Heart right ventricle (tissue), 16 donors: ENCODE measurements around the gene FOXO3. TPM values are rescaled to one million over a fixed set of nuclear protein-coding genes. Genes with fewer than 3 reads are reported as not detected.

ENCODE experiments used
- ATAC-seq, 8 donors: fragments of 200-7000 bp; cut with Tn5 transposase; one replicate each; pipeline ENCODE4 v1.9.1; 2020; ENCODE audit warnings: mild to moderate bottlenecking in 8 of 8, moderate library complexity in 8 of 8, moderate number of reproducible peaks in 1 of 8
- DNase-seq, 2 donors: peaks; one replicate each; pipeline ENCODE4 v3.0.0-alpha.2; 2020
- H3K27ac ChIP-seq, 10 donors: fragments of 200-600 bp; sonication (generic) in 2 of 10; one replicate each; pipeline versions ENCODE4 v1.5.0 to v1.8.0; 2020 to 2022; ENCODE audit warnings: mild to moderate bottlenecking in 3 of 10
- H3K27me3 ChIP-seq, 7 donors: fragments of 200-600 bp; one replicate each; pipeline ENCODE4 v1.8.0; 2021 to 2022; ENCODE audit warnings: mild to moderate bottlenecking in 2 of 7
- H3K36me3 ChIP-seq, 9 donors: fragments of 200-600 bp; sonication (generic) in 1 of 9; one replicate each; pipeline versions ENCODE4 v1.5.0 to v1.8.0; 2020 to 2022; ENCODE audit warnings: mild to moderate bottlenecking in 2 of 9
- H3K4me1 ChIP-seq, 9 donors: fragments of 200-600 bp; sonication (generic) in 1 of 9; one replicate each; pipeline versions ENCODE4 v1.5.0 to v1.8.0; 2020 to 2022; ENCODE audit warnings: mild to moderate bottlenecking in 4 of 9
- H3K4me3 ChIP-seq, 10 donors: fragments of 200-600 bp; sonication (generic) in 2 of 10; one replicate each; pipeline versions ENCODE4 v1.5.0 to v1.8.0; 2020 to 2022; ENCODE audit warnings: mild to moderate bottlenecking in 7 of 10, moderate library complexity in 2 of 10
- H3K9me3 ChIP-seq, 11 donors: fragments of 200-600 bp in 10 of 11; sonication (generic) in 2 of 11; one replicate each; pipeline versions ENCODE4 v1.5.0 to v1.8.0; 2013 to 2022; ENCODE audit warnings: mild to moderate bottlenecking in 2 of 11, control low read depth in 1 of 11, moderate library complexity in 1 of 11
- WGBS, 2 donors: extraction: QIAGEN DNeasy Blood & Tissue Kit; methylation state at CpG; one replicate each; pipeline ENCODE4 v1.1.7; 2013; ENCODE audit warnings: inconsistent platforms in 1 of 2; 5-methylcytosine and 5-hydroxymethylcytosine counted together
- intact Hi-C, 10 donors: fragments of 100-400 bp; cut with DNase I; formaldehyde crosslinking; loops; one replicate each; pipeline versions ENCODE4 v1.11.1 to v1.14.2; 2022
- polyA plus RNA-seq, 2 donors: library from polyadenylated mRNA; stranded (reverse); fragments of 200-250 nt; gene quantifications; one replicate each; pipeline ENCODE4 v1.2.3, GENCODE V29; 2013
- total RNA-seq, 10 donors: library from RNA; stranded (reverse); fragmentation: NEBNext Ultra II Directional in 3 of 10; extraction: Animal tissue kit (Norgen Biotek cat#: 25700) in 3 of 10; gene quantifications; one replicate each; pipeline versions ENCODE4 v1.2.1 to v1.2.4, GENCODE V29; 2021 to 2023
- TF ChIP-seq, protein P1 (sequence below), 9 donors: fragments of 200-600 bp; sonication (generic) in 2 of 9; IDR thresholded peaks; one replicate each; pipeline versions ENCODE4 v1.5.0 to v1.8.0; 2021 to 2022; ENCODE audit warnings: antibody characterized with exemption in 9 of 9, mild to moderate bottlenecking in 5 of 9, moderate library complexity in 1 of 9
- donor health status: Arrhythmogenic right ventricular cardiomyopathy.
- donor health status: ischemic (EF 13 %, LVEDD 7.1; RV severe dilation, severe dysfunction).
- donor health status: healthy with polysubstance abuse.
- donor health status: DM: no; HTN: yes; CAD: no.
- donor health status: DM: no; HTN: no; CAD: no.
- donor health status: ischemic (EF 25% LVEDD 6.9; RV normal size, moderate dysfunction).
- donor health status: ischemic (EF 25% LVEDD 5.7; RV mildly dilated, moderate dysfunction).
- donor health status: healthy.
- donor health status: DM: yes; HTN: yes; CAD: no.
- donor health status: Ischemic cardiomyopathy.
- donor health status: ischemic (EF 35%, LVEDD 5.7; RV mildly dilated, moderate dysfunction).
- donor health status: nonischemic (EF 11% LVEDD 7.7; RV severe dilation, severe dysfunction).
- donor health status: DM: yes; HTN: yes; CAD: no.
- donor health status: PGD.
- donor health status: ischemic (EF 29% LVEDD 5.4; RV normal size, mild dysfunction).
- donor health status: nonischemic (EF 23%, LVEDD 6.1; RV moderate dilation, normal function).

FOXO3 gene
- total and polyA plus RNA-seq, 12 donors, result 16.8 to 52.6 (median 37.0) TPM

DNA sequence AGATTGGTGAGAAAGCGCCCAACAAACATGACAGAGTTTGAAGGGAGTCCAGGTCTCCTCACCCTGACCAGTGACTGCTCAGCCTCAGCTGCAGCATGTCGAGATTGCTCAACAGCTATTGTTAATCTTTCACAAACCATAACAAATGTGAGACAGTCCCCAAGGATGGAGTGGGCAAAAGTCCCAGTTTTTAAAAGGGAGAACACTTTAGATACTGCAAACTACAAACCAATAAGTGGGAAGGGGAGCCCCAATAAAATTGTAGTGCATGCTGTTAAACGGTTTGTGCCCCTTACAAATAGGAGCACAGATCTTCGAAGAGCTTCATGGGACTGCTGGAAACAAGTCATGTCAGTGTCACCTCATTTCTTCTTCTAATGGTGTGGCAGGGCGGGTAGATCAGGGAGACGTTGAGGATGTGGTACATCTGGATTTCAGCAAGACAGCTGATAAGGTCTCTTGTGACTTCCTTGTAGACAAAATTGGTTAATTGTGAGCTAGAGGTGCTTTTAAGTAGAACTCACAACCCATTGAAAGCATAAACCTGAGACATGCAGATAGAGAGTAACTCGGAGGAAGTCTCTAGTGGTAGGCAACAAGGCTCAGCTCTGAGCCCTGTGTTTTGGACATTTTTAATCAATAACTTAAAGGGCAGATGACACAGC, 153.5 kb downstream of the FOXO3 start:
- Histone ChIP-seq H3K27me3 (no peaks in the 10 kb centered on the region), H3K9me3 (no peaks in the 10 kb centered on the region), H3K36me3 (no peaks in the 10 kb centered on the region), H3K27ac (peak overlapping the region in 3 of 10 donors; percentile 29 to 36 (median 33)), H3K4me1 (peaks cover 0 to 41% (median 19%) of the 10 kb centered on the region in 9 donors), H3K4me3 (no peak overlapping the region)
- TF ChIP-seq, protein P1, sequence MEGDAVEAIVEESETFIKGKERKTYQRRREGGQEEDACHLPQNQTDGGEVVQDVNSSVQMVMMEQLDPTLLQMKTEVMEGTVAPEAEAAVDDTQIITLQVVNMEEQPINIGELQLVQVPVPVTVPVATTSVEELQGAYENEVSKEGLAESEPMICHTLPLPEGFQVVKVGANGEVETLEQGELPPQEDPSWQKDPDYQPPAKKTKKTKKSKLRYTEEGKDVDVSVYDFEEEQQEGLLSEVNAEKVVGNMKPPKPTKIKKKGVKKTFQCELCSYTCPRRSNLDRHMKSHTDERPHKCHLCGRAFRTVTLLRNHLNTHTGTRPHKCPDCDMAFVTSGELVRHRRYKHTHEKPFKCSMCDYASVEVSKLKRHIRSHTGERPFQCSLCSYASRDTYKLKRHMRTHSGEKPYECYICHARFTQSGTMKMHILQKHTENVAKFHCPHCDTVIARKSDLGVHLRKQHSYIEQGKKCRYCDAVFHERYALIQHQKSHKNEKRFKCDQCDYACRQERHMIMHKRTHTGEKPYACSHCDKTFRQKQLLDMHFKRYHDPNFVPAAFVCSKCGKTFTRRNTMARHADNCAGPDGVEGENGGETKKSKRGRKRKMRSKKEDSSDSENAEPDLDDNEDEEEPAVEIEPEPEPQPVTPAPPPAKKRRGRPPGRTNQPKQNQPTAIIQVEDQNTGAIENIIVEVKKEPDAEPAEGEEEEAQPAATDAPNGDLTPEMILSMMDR (IDR thresholded peaks at IDR 0.05), result no peak
- intact Hi-C loops, result loop anchor here in 1 of 10 donors (5.0 kb wide), 1 partner anchor 43 kb away; no protein-coding TSS in a partner anchor
- peak in 5 of 8 donors; percentile 46 to 80 (median 58) for ATAC-seq
- peak in 1 of 2 donors; percentile 43 for DNase-seq
- 53 to 63% methylated on average over 7 of the region's 7 CpGs for WGBS, 2 donors

DNA sequence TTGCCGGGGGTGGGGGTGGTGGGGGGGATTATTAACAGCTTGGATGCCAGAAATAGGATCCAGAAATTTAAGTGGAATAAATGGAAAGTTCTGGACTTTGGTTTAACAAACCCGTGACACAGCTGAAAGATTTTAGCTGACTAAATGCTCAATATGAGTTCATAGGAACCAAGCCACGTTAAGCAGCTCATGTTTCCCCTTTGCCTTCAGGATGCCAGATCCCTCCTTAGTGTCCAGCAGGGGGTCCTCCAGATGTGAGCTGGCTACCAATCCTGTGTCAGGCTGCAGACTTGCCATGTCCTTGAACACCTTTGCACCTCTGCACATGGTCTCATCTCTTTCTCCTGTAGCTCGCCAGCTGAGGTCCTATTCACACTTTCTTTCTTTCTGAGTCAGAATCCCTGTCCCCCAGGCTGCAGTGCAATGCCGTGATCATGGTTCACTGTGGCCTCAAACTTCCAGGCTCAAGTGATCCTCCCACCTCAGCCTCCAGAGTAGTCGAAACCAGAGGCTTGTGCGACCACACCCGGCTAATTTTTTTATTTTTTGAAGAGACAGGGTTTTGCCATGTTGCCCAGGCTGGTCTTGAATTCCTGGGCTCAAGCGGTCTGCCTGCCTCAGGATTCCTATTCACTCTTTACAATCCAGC, 154.2 kb downstream of the FOXO3 start:
- no peak for ATAC-seq
- 74 to 82% methylated on average over 9 of the region's 9 CpGs for WGBS, 2 donors
- H3K9me3 ChIP-seq, result no peaks in the 10 kb centered on the region
- H3K4me3 ChIP-seq, result no peak overlapping the region
- no peaks in the 10 kb centered on the region for H3K36me3 ChIP-seq
- no peaks in the 10 kb centered on the region for H3K27me3 ChIP-seq
- peak overlapping the region in 1 of 10 donors; percentile 36 for H3K27ac ChIP-seq
- TF ChIP-seq, protein P1 (IDR thresholded peaks at IDR 0.05), result no peak
- peaks cover 0 to 41% (median 19%) of the 10 kb centered on the region in 9 donors for H3K4me1 ChIP-seq
- intact Hi-C loops, result loop anchor here in 1 of 10 donors (5.0 kb wide), 1 partner anchor 42 kb away; no protein-coding TSS in a partner anchor
- DNase-seq, result no peak

DNA sequence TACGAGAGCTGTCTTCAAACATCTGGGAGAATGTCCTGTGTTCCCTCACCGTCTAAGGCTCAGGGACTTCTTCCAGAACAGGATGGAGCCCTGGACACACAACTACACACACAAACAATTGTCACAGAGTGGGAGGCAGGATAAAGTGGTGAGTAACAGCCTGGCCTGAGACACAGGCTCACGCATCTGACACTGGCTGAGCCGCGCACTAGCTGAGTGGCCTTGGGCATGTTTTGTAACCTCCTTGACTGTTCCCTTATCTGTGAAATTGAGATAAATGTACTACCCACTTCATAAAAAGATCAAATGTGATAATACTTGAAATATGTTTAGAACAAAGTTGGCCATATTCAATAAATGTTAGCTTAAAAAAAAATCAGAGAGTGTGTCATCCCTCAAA, 155.1 kb downstream of the FOXO3 start:
- no peak overlapping the region for H3K27ac ChIP-seq
- 86 to 91% methylated on average over 5 of the region's 5 CpGs for WGBS, 2 donors
- no peak for DNase-seq
- H3K27me3 ChIP-seq, result no peaks in the 10 kb centered on the region
- H3K4me3 ChIP-seq, result no peak overlapping the region
- ATAC-seq, result no peak
- no peaks in the 10 kb centered on the region for H3K9me3 ChIP-seq
- no peaks in the 10 kb centered on the region for H3K36me3 ChIP-seq
- TF ChIP-seq, protein P1 (IDR thresholded peaks at IDR 0.05), result no peak
- H3K4me1 ChIP-seq, result peaks cover 0 to 40% (median 22%) of the 10 kb centered on the region in 9 donors
- intact Hi-C loops, result no loop called here

DNA sequence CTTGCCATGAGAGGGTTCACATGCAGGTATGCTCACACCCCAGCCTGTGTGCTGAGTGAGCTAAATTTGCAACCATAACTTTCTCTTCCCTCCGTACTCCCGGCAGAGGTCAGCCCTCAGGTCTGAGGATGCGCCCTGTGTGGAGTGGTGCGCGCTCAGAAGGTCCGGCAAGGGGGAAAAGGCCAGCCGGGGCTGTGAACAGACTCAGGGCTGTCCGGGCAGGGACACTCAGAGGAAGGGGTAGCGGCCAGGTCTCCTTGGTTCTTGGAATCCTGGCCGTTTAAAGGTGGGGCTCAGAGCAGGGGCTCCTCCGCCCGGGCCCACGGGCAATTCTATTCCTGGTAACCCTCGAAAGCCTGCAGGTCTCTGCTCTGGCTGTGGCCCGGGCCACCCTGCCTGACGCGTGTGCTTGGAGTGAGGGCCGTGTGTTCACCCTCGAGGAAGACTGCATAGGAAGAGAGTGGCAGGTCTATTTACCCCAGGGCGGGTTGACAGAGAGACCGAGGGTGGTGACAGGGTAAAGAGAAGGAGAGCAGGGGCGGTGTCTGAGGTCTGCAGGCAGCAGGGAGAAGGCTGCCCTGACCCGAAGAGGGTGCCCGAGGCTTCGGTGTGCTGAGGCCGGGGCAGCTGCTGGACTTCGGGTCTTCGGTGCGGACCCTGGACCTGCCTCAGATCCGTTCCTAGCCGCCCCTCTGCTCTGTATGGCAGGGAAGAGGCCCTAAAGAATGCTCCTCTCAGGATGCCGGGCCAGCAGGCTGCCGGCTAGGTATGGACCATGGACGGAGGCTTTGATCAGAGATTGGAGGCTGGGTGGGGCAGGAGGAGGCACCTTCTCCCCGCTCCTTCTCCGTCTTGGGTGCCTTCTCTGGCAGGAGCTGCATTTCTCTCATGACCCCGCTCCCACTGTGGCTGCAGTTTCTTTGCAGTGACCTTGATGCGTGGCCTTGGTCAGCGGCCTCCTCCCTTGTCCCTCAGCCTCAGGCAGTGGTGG, 156.4 kb downstream of the FOXO3 start:
- TF ChIP-seq, protein P1 (IDR thresholded peaks at IDR 0.05), result no peak
- Histone ChIP-seq H3K9me3 (no peaks in the 10 kb centered on the region), H3K4me3 (no peak overlapping the region), H3K27ac (no peak overlapping the region), H3K36me3 (no peaks in the 10 kb centered on the region), H3K27me3 (no peaks in the 10 kb centered on the region), H3K4me1 (peaks cover 0 to 39% (median 19%) of the 10 kb centered on the region in 9 donors)
- WGBS, 2 donors, result 82 to 89% methylated on average over 39 of the region's 39 CpGs
- peak in 3 of 8 donors; percentile 8 to 50 (median 12) for ATAC-seq
- no peak for DNase-seq
- intact Hi-C loops, result no loop called here
